Mammary epithelial cell (primary cell): ENCODE measurements around the gene SMYD3.

Experiments used
- EZH2 ChIP-seq: IDR thresholded peaks from 2 replicates; pipeline ENCODE4 v1.6.1; 2012; ENCODE audit warnings: low read length, inconsistent platforms, borderline replicate concordance
- TF ChIP-seq, protein P1 (sequence below), 2 donors: IDR thresholded peaks in 1 of 2; conservative IDR thresholded peaks in 1 of 2; 2 replicates each; pipeline ENCODE4 v1.5.1; 2011 to 2012; ENCODE audit warnings: inconsistent platforms in 2 of 2, low read length in 2 of 2, mild to moderate bottlenecking in 2 of 2, control low read depth in 1 of 2, low read depth in 1 of 2; ENCODE audit not compliant: insufficient read depth in 1 of 2; ENCODE audit errors: extremely low read depth in 1 of 2

DNA sequence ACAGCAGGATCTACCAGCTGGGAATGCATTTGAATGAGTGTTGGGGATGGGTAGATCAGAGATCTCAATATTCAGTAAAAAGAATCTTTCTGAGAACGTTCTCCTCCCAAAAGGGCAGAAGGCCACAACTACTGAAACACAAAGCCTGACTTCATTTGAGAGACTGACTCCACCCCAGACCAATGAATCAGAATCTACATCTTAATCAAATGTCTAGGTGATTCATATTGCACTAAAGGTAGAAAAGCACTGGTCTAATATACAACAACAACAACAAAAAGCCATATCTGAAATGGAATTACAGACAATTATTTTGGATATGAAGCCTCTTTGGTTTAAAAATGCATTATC lies 123.9 kb downstream of the SMYD3 start:
- TF ChIP-seq, protein P1, sequence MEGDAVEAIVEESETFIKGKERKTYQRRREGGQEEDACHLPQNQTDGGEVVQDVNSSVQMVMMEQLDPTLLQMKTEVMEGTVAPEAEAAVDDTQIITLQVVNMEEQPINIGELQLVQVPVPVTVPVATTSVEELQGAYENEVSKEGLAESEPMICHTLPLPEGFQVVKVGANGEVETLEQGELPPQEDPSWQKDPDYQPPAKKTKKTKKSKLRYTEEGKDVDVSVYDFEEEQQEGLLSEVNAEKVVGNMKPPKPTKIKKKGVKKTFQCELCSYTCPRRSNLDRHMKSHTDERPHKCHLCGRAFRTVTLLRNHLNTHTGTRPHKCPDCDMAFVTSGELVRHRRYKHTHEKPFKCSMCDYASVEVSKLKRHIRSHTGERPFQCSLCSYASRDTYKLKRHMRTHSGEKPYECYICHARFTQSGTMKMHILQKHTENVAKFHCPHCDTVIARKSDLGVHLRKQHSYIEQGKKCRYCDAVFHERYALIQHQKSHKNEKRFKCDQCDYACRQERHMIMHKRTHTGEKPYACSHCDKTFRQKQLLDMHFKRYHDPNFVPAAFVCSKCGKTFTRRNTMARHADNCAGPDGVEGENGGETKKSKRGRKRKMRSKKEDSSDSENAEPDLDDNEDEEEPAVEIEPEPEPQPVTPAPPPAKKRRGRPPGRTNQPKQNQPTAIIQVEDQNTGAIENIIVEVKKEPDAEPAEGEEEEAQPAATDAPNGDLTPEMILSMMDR (conservative IDR thresholded peaks at IDR 0.05 in 1 of 2, IDR thresholded peaks at IDR 0.05 in 1 of 2; ENCODE audit: extremely low read depth in 1 of 2, insufficient read depth in 1 of 2, low read depth in 1 of 2, low read length in 2 of 2), result no peak
- no peak for TF ChIP-seq EZH2
